CMK (cell line): ENCODE measurements around the gene CORO7.
"Not testable (repeated sequence)": the region's sequence is repeated elsewhere in the genome, so short reads cannot be mapped to it uniquely, and the experiment has no call there.

Source experiments
- DNase-seq: peaks from one replicate; pipeline ENCODE4 v3.0.0-alpha.2; 2010; ENCODE audit warnings: low read depth

The CORO7 gene

GRCh38 chr16:4401510-4401909, 14.9 kb downstream of the CORO7 start:
- DNase-seq = no peak

- no peak for DNase-seq
Observed at GRCh38 chr16:4401094-4401501, 15.3 kb downstream of the CORO7 start.

GRCh38 chr16:4399001-4399730, 17.2 kb downstream of the CORO7 start:
- DNase-seq = no peak

GRCh38 chr16:4395055-4395726, 21.2 kb downstream of the CORO7 start:
- DNase-seq = no peak

- DNase-seq = not testable (repeated sequence)
Observed at GRCh38 chr16:4393850-4394249, 22.5 kb downstream of the CORO7 start.

- DNase-seq = no peak
Observed at GRCh38 chr16:4393240-4393600, 23.2 kb downstream of the CORO7 start.

GRCh38 chr16:4392382-4393239, 23.8 kb downstream of the CORO7 start:
- DNase-seq = no peak

GRCh38 chr16:4391631-4392381, 24.6 kb downstream of the CORO7 start:
- no peak for DNase-seq

- no peak for DNase-seq
Observed at GRCh38 chr16:4390266-4391260, 25.8 kb downstream of the CORO7 start.

- DNase-seq = no peak
Observed at GRCh38 chr16:4389051-4389955, 27.1 kb downstream of the CORO7 start.

- no peak for DNase-seq
Observed at GRCh38 chr16:4388271-4389021, 27.9 kb downstream of the CORO7 start.

GRCh38 chr16:4387781-4388180, 28.6 kb downstream of the CORO7 start:
- DNase-seq = no peak

GRCh38 chr16:4386951-4387565, 29.3 kb downstream of the CORO7 start:
- DNase-seq = no peak

GRCh38 chr16:4386451-4386805, 30.0 kb downstream of the CORO7 start:
- DNase-seq = no peak

- DNase-seq = no peak
Observed at GRCh38 chr16:4385789-4386450, 30.5 kb downstream of the CORO7 start.

- DNase-seq = no peak
Observed at GRCh38 chr16:4385066-4385788, 31.2 kb downstream of the CORO7 start.

- no peak for DNase-seq
Observed at GRCh38 chr16:4384509-4384942, 31.9 kb downstream of the CORO7 start.
